Suprapubic skin (tissue), 4 donors: ENCODE data around the gene CTNNA2.

Experiments
- POLR2A ChIP-seq, 2 donors: fragments of 450-650 bp; IDR thresholded peaks; one replicate each; pipeline ENCODE4 v1.6.1; 2017; ENCODE audit warnings: antibody characterized with exemption in 2 of 2, mild to moderate bottlenecking in 2 of 2, moderate library complexity in 2 of 2
- POLR2AphosphoS5 ChIP-seq, 3 donors: sonication (generic); formaldehyde crosslinking; IDR thresholded peaks; one replicate each; pipeline ENCODE4 v1.6.1; 2017; ENCODE audit warnings: antibody characterized with exemption in 3 of 3
- TF ChIP-seq, protein P1 (sequence below), 2 donors: fragments of 200-600 bp in 1 of 2; fragments of 450-650 bp in 1 of 2; sonication (generic) in 1 of 2; IDR thresholded peaks; one replicate each; pipeline ENCODE4 v1.5.1; 2016 to 2019; ENCODE audit warnings: antibody characterized with exemption in 2 of 2, mild to moderate bottlenecking in 1 of 2, moderate library complexity in 1 of 2

DNA sequence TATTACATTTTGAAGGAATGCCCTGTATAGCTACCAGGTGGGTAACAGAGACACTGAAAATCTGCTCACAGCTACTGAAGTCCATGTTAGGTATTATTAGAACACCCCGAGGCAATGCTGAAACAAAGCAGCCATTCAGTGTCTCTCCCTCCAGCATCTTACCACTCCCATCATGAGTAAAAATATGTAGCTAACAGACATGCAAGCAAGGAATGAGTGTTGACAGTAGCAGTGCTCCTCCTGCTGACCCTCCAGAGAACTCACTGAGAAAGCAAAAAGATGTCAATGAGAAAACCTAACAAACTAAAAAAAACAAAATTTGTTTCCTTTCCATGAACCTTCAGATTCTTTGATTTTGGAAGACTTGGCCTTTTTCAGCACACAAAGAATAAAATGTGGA is 397.8 kb downstream of the CTNNA2 start:
- TF ChIP-seq, protein P1, sequence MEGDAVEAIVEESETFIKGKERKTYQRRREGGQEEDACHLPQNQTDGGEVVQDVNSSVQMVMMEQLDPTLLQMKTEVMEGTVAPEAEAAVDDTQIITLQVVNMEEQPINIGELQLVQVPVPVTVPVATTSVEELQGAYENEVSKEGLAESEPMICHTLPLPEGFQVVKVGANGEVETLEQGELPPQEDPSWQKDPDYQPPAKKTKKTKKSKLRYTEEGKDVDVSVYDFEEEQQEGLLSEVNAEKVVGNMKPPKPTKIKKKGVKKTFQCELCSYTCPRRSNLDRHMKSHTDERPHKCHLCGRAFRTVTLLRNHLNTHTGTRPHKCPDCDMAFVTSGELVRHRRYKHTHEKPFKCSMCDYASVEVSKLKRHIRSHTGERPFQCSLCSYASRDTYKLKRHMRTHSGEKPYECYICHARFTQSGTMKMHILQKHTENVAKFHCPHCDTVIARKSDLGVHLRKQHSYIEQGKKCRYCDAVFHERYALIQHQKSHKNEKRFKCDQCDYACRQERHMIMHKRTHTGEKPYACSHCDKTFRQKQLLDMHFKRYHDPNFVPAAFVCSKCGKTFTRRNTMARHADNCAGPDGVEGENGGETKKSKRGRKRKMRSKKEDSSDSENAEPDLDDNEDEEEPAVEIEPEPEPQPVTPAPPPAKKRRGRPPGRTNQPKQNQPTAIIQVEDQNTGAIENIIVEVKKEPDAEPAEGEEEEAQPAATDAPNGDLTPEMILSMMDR (IDR thresholded peaks at IDR 0.05) = no peak
- TF ChIP-seq POLR2A (IDR thresholded peaks at IDR 0.05) (no peak), POLR2AphosphoS5 (IDR thresholded peaks at IDR 0.05) (no peak)
